Measurements from ENCODE around the gene PPP2R3A. TPM values are rescaled to one million over a fixed set of nuclear protein-coding genes. Genes with fewer than 3 reads are reported as not detected.

Gene PPP2R3A
- total and polyA plus RNA-seq, 7 donors, result 4.0 to 49.0 (median 32.9) TPM

DNA sequence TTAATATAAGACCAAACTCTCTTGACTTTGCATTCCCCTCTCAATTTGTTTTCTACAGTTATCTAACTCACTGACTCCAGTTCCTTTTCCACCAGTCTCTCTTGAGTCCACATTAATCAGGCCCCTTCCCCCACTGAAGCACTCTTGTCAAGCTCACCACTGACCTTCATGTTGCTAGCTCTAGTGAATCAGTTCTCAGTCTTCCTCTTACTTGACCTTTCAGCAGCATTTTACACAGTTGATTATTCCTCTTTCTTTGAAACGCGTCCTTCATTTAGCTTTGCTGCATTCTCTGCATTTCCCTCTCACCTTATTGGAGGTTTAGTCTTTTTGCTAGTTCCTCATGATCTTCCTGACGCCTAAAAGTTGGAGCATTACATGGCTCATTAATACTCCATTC is 8.3 kb downstream of the PPP2R3A start:
- Histone ChIP-seq H3K36me3 (no peaks in the 10 kb centered on the region), H3K4me3 (no peak overlapping the region), H3K27me3 (no peaks in the 10 kb centered on the region), H3K9me3 (no peaks in the 10 kb centered on the region), H3K27ac (peak overlapping the region; percentile 25 to 64 (median 58)), H3K4me1 (peaks cover 0 to 75% (median 55%) of the 10 kb centered on the region in 4 donors)
- TF ChIP-seq POLR2A (IDR thresholded peaks at IDR 0.05), result no peak
- TF ChIP-seq EP300 (IDR thresholded peaks at IDR 0.05), result no peak
- TF ChIP-seq, protein P1, sequence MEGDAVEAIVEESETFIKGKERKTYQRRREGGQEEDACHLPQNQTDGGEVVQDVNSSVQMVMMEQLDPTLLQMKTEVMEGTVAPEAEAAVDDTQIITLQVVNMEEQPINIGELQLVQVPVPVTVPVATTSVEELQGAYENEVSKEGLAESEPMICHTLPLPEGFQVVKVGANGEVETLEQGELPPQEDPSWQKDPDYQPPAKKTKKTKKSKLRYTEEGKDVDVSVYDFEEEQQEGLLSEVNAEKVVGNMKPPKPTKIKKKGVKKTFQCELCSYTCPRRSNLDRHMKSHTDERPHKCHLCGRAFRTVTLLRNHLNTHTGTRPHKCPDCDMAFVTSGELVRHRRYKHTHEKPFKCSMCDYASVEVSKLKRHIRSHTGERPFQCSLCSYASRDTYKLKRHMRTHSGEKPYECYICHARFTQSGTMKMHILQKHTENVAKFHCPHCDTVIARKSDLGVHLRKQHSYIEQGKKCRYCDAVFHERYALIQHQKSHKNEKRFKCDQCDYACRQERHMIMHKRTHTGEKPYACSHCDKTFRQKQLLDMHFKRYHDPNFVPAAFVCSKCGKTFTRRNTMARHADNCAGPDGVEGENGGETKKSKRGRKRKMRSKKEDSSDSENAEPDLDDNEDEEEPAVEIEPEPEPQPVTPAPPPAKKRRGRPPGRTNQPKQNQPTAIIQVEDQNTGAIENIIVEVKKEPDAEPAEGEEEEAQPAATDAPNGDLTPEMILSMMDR (IDR thresholded peaks at IDR 0.05), result no peak
- TF ChIP-seq POLR2AphosphoS5 (IDR thresholded peaks at IDR 0.05), result no peak
- intact Hi-C loops (cut with DNase I), result no loop called here
- WGBS, 2 donors, result 94 to 96% methylated on average over 3 of the region's 3 CpGs
- DNase-seq, result no peak

DNA sequence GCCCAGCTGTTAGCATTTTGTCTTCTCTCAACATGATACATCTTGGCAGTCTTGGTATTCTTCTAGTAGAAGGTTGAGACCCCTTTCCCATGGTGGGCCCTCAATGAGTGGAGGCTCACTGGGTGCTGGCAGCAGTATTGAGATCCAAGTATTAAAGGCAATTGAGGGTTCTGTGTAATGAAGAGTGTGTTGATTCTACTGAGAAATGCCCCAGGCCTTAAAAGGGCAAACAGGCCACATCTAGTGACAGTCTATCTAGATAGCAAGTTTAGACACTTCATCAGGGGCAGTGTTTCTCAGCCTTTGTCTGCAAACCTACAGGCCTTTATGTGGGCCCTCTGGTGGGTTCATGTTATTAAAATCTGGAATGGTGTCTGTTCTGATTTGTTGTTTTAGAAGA is 9.5 kb downstream of the PPP2R3A start:
- H3K36me3 ChIP-seq, result no peaks in the 10 kb centered on the region
- no peaks in the 10 kb centered on the region for H3K27me3 ChIP-seq
- H3K4me1 ChIP-seq, result peaks cover 0 to 68% (median 46%) of the 10 kb centered on the region in 4 donors
- TF ChIP-seq EP300 (IDR thresholded peaks at IDR 0.05) (no peak), POLR2AphosphoS5 (IDR thresholded peaks at IDR 0.05) (no peak), POLR2A (IDR thresholded peaks at IDR 0.05) (no peak)
- TF ChIP-seq, protein P1 (IDR thresholded peaks at IDR 0.05), result no peak
- no peak overlapping the region for H3K4me3 ChIP-seq
- peak overlapping the region in 3 of 4 donors; percentile 57 to 64 (median 58) for H3K27ac ChIP-seq
- no peak for DNase-seq
- H3K9me3 ChIP-seq, result no peaks in the 10 kb centered on the region
- intact Hi-C loops (cut with DNase I), result no loop called here

DNA sequence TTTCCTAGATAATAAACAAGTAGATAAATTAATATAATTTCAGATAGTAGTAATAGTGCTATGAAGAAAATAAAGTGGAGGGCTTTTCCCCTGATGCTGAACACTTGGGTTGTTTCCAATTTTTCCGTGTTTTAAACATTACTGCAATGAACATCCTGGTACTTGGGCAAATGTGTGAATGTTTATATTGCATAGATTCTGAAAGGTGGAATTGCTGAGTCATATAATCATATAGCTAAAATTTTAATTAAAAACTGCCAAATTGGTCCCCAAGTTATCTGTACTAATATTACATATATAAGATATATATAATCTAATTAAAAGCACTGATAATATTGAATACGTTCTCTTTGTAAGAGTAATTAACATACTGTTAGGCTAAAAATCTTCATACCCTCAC is 10.0 kb downstream of the PPP2R3A start:
- no peak for DNase-seq
- no peaks in the 10 kb centered on the region for H3K36me3 ChIP-seq
- peaks cover 0 to 68% (median 45%) of the 10 kb centered on the region in 4 donors for H3K4me1 ChIP-seq
- TF ChIP-seq POLR2A (IDR thresholded peaks at IDR 0.05), result no peak
- no peak for TF ChIP-seq EP300 (IDR thresholded peaks at IDR 0.05)
- TF ChIP-seq, protein P1 (IDR thresholded peaks at IDR 0.05), result no peak
- no peaks in the 10 kb centered on the region for H3K27me3 ChIP-seq
- 48 to 74% methylated on average over 2 of the region's 2 CpGs for WGBS, 2 donors
- no peak overlapping the region for H3K4me3 ChIP-seq
- intact Hi-C loops (cut with DNase I), result no loop called here
- H3K9me3 ChIP-seq, result no peaks in the 10 kb centered on the region
- H3K27ac ChIP-seq, result peak overlapping the region in 3 of 4 donors; percentile 57 to 64 (median 58)

DNA sequence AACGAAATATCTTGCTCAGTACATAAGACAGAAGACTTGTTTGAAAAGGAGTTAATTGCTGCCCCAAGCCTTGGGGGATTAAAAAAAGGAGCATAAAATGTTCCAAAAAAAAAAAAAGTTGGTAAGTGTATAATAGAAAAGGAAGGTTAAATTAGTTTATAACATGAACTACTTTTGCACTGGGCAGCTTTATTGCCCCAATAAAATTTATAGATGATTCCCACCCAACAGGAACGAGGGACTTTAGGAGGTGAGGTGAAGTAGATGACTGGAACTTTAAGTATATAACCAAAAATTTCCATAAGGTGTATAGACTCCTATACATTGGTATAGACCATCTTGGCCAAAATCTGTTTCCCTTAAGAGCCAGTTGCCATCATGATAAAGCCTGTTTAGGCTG is 14.8 kb downstream of the PPP2R3A start:
- TF ChIP-seq, protein P1 (IDR thresholded peaks at IDR 0.05), result no peak
- no peak for TF ChIP-seq POLR2A (IDR thresholded peaks at IDR 0.05)
- no peak for TF ChIP-seq EP300 (IDR thresholded peaks at IDR 0.05)
- TF ChIP-seq POLR2AphosphoS5 (IDR thresholded peaks at IDR 0.05), result no peak
- Histone ChIP-seq H3K36me3 (no peaks in the 10 kb centered on the region), H3K27ac (no peak overlapping the region), H3K9me3 (no peaks in the 10 kb centered on the region), H3K27me3 (no peaks in the 10 kb centered on the region), H3K4me3 (no peak overlapping the region), H3K4me1 (peaks cover 0 to 66% (median 40%) of the 10 kb centered on the region in 4 donors)
- intact Hi-C loops (cut with DNase I), result loop anchor here (1.0 kb wide), 1 partner anchor 38 kb away; no protein-coding TSS in a partner anchor
- 12 to 65% methylated on average over 2 of the region's 2 CpGs for WGBS, 2 donors
- DNase-seq, result no peak
